HepG2 (cell line): ENCODE results near the gene PRCD. TPM values are rescaled to one million over a fixed set of nuclear protein-coding genes. Genes with fewer than 3 reads are reported as not detected.

Experiments
- ASH2L ChIP-seq: fragments of 300-600, 200-600 bp; sonication (generic); IDR thresholded peaks from 2 replicates; pipeline ENCODE4 v1.7.0; 2017; ENCODE audit warnings: low read depth, mild to moderate bottlenecking, moderate library complexity, mixed read lengths, low read length; ENCODE audit not compliant: insufficient read length
- ELF1 ChIP-seq: sonication (generic); formaldehyde crosslinking; IDR thresholded peaks from 2 replicates; pipeline ENCODE4 v1.4.0; 2020; ENCODE audit warnings: missing genetic modification reagents
- GABPB1 ChIP-seq: IDR thresholded peaks from 2 replicates; pipeline ENCODE4 v1.6.1; 2016; ENCODE audit warnings: mild to moderate bottlenecking, missing genetic modification reagents, moderate library complexity, missing compliant biosample characterization
- GFI1 ChIP-seq: sonication (generic); formaldehyde crosslinking; IDR thresholded peaks from 2 replicates; pipeline ENCODE4 v1.5.0; 2020; ENCODE audit warnings: missing genetic modification reagents, mild to moderate bottlenecking, borderline replicate concordance
- IRX3 ChIP-seq: sonication (generic); formaldehyde crosslinking; IDR thresholded peaks from 2 replicates; pipeline ENCODE4 v1.8.1; 2023; ENCODE audit warnings: mild to moderate bottlenecking, low read depth, missing genetic modification reagents, borderline replicate concordance
- ISX ChIP-seq: sonication (generic); formaldehyde crosslinking; conservative IDR thresholded peaks from 2 replicates; pipeline ENCODE4 v1.5.0; 2020; ENCODE audit warnings: missing genetic modification reagents
- NAIF1 ChIP-seq: sonication (generic); formaldehyde crosslinking; IDR thresholded peaks from 2 replicates; pipeline ENCODE4 v1.5.0; 2020; ENCODE audit warnings: mild to moderate bottlenecking, missing genetic modification reagents, borderline replicate concordance
- NKX3-1 ChIP-seq: sonication (generic); formaldehyde crosslinking; IDR thresholded peaks from 2 replicates; pipeline ENCODE4 v1.5.0; 2020; ENCODE audit warnings: missing genetic modification reagents
- PHF21A ChIP-seq: sonication (generic); formaldehyde crosslinking; IDR thresholded peaks from 2 replicates; pipeline ENCODE4 v1.5.0; 2020; ENCODE audit warnings: mild to moderate bottlenecking, missing genetic modification reagents
- PPARG ChIP-seq: conservative IDR thresholded peaks from 2 replicates; pipeline ENCODE4 v1.6.1; 2016; ENCODE audit warnings: missing biosample characterization, missing genetic modification reagents
- RFX3 ChIP-seq: IDR thresholded peaks from 2 replicates; pipeline ENCODE4 v1.6.1; 2016; ENCODE audit warnings: missing biosample characterization, missing genetic modification reagents
- SP5 ChIP-seq: IDR thresholded peaks from 2 replicates; pipeline ENCODE4 v1.6.1; 2016; ENCODE audit warnings: low read depth, borderline replicate concordance
- TEAD2 ChIP-seq: sonication (generic); formaldehyde crosslinking; IDR thresholded peaks from 2 replicates; pipeline ENCODE4 v1.9.0; 2021; ENCODE audit warnings: missing genetic modification reagents
- YY1 ChIP-seq: IDR thresholded peaks from 2 replicates; pipeline ENCODE4 v1.6.1; 2011; ENCODE audit warnings: low read length, low read depth, moderate library complexity, mild to moderate bottlenecking; ENCODE audit not compliant: insufficient read depth, insufficient replicate concordance
- ZFP37 ChIP-seq: sonication (generic); formaldehyde crosslinking; IDR thresholded peaks from 2 replicates; pipeline ENCODE4 v1.4.0; 2020; ENCODE audit warnings: missing genetic modification reagents, borderline replicate concordance
- ZNF12 ChIP-seq: sonication (generic); formaldehyde crosslinking; IDR thresholded peaks from 2 replicates; pipeline ENCODE4 v1.5.0; 2020; ENCODE audit warnings: missing genetic modification reagents
- ZNF350 ChIP-seq: sonication (generic); formaldehyde crosslinking; IDR thresholded peaks from 2 replicates; pipeline ENCODE4 v1.4.0; 2020; ENCODE audit warnings: mild to moderate bottlenecking, low read depth, missing genetic modification reagents, borderline replicate concordance
- ZNF543 ChIP-seq: sonication (generic); formaldehyde crosslinking; IDR thresholded peaks from 2 replicates; pipeline ENCODE4 v1.4.0; 2020; ENCODE audit warnings: mild to moderate bottlenecking, missing genetic modification reagents
- ZNF607 ChIP-seq: sonication (generic); formaldehyde crosslinking; IDR thresholded peaks from 2 replicates; pipeline ENCODE4 v1.5.1; 2020; ENCODE audit warnings: missing genetic modification reagents, mild to moderate bottlenecking, borderline replicate concordance
- polyA plus RNA-seq, 8 experiments: library from polyadenylated mRNA; depleted of rRNA in 3 of 8; stranded (reverse) in 7 of 8; unstranded in 1 of 8; fragments of >200 nt; fragmentation: Illumina TruSeq in 4 of 8; extraction: Trizol in 4 of 8; gene quantifications; 2 replicates each; pipeline versions ENCODE4 v1.2.1 to v1.2.3, GENCODE V29; 2011 to 2016; ENCODE audit warnings: low read depth in 4 of 8, missing spikeins in 1 of 8, mixed read lengths in 1 of 8; ENCODE audit not compliant: insufficient read depth in 1 of 8
- total RNA-seq, 5 experiments: library from RNA; depleted of rRNA; stranded (reverse); fragments of >200 nt; fragmentation: Illumina TruSeq; extraction: Trizol; gene quantifications; 2 replicates each; pipeline ENCODE4 v1.2.3, GENCODE V29; 2016; ENCODE audit warnings: low read depth in 1 of 5
- TF ChIP-seq, protein P1 (sequence below): sonication (generic); formaldehyde crosslinking; IDR thresholded peaks from 2 replicates; pipeline ENCODE4 v1.4.0; 2020; ENCODE audit warnings: mild to moderate bottlenecking, missing genetic modification reagents

PRCD gene
- total and polyA plus RNA-seq, 2 of the 13 experiments (the other 11 are each of a cell fraction or from before 2014, with no cell fraction given), result 0.51 TPM; not detected in 1

DNA sequence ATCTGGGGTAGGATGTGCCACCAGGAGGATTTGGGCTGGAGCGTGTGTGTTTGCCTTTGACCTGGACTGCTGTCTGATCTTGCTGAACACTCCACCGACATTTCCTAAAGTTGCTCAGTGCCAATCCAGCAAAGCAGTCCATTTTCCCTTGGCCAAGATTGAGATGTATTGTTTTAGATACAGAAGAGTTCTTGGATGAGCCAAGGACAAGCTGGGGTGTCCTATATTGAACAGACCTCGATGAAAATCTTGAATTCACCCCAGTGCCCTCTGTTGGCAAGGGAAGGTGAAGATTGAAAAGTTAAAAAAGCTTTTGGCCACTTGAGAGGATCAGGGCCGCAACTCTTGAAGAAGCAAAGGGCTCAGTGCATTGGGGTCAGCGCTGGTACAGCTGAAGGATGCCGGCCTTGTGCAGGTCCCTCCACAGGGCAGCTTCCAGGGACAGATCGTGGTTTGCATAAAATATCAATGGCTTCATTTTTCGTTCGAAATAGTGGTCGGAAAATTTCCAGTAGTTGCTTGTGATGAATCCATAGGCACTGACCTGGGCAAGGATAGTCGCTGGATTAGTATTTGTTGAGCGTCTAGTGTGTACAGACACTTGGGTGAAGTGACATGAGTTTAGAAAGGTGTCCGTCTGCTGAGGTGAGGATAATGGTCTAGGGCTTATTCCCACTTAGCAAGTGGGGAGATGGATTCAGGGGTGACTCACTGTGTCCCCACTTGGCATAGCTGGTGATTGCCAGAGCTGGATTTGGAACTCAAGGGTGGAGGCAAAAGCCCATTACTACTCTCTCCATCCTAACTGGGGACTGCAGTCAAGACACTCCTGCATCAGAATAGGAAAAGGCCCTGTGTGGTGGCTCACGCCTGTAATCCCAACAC lies 26.1 kb downstream of the PRCD start (continued):
- TF ChIP-seq ZNF543 (CRISPR knock-in tag), result no peak
- TF ChIP-seq SP5, result no peak
- TF ChIP-seq ZNF607 (CRISPR knock-in tag), result 0 out of 2 replicates have a peak, but pooled peaks have one; percentile 50
- TF ChIP-seq, protein P1, sequence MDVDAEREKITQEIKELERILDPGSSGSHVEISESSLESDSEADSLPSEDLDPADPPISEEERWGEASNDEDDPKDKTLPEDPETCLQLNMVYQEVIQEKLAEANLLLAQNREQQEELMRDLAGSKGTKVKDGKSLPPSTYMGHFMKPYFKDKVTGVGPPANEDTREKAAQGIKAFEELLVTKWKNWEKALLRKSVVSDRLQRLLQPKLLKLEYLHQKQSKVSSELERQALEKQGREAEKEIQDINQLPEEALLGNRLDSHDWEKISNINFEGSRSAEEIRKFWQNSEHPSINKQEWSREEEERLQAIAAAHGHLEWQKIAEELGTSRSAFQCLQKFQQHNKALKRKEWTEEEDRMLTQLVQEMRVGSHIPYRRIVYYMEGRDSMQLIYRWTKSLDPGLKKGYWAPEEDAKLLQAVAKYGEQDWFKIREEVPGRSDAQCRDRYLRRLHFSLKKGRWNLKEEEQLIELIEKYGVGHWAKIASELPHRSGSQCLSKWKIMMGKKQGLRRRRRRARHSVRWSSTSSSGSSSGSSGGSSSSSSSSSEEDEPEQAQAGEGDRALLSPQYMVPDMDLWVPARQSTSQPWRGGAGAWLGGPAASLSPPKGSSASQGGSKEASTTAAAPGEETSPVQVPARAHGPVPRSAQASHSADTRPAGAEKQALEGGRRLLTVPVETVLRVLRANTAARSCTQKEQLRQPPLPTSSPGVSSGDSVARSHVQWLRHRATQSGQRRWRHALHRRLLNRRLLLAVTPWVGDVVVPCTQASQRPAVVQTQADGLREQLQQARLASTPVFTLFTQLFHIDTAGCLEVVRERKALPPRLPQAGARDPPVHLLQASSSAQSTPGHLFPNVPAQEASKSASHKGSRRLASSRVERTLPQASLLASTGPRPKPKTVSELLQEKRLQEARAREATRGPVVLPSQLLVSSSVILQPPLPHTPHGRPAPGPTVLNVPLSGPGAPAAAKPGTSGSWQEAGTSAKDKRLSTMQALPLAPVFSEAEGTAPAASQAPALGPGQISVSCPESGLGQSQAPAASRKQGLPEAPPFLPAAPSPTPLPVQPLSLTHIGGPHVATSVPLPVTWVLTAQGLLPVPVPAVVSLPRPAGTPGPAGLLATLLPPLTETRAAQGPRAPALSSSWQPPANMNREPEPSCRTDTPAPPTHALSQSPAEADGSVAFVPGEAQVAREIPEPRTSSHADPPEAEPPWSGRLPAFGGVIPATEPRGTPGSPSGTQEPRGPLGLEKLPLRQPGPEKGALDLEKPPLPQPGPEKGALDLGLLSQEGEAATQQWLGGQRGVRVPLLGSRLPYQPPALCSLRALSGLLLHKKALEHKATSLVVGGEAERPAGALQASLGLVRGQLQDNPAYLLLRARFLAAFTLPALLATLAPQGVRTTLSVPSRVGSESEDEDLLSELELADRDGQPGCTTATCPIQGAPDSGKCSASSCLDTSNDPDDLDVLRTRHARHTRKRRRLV (CRISPR knock-in tag), result no peak
- 0 out of 2 replicates have a peak, but pooled peaks have one; percentile 32 for TF ChIP-seq GFI1
- TF ChIP-seq ELF1 (CRISPR knock-in tag), result no peak
- TF ChIP-seq NAIF1, result no peak
- no peak for TF ChIP-seq NKX3-1
- peak; percentile 39; the same call in 1 of the 2 replicates for TF ChIP-seq PHF21A (CRISPR knock-in tag)
- TF ChIP-seq GABPB1 (CRISPR knock-in tag), result no peak
- TF ChIP-seq ZFP37 (CRISPR knock-in tag), result no peak
- TF ChIP-seq ISX (CRISPR knock-in tag), result no peak
- no peak for TF ChIP-seq ZNF12 (CRISPR knock-in tag)
- peak; percentile 21 for TF ChIP-seq ASH2L
- no peak for TF ChIP-seq RFX3 (CRISPR knock-in tag)
- no peak for TF ChIP-seq IRX3
- no peak for TF ChIP-seq YY1
- no peak for TF ChIP-seq TEAD2 (CRISPR knock-in tag)
- no peak for TF ChIP-seq ZNF350 (CRISPR knock-in tag)
- TF ChIP-seq PPARG (CRISPR knock-in tag), result 0 out of 2 replicates have a peak, but pooled peaks have one; percentile 29
